HTR-8/SVneo (cell line): ENCODE measurements around the gene SLC5A8.
"Not testable (repeated sequence)": the region's sequence is repeated elsewhere in the genome, so short reads cannot be mapped to it uniquely, and the experiment has no call there.

Experiments
- DNase-seq: peaks from one replicate; pipeline ENCODE4 v3.0.0; 2011; ENCODE audit warnings: low spot score, mixed read lengths; ENCODE audit not compliant: insufficient read length
- FAIRE-seq: peaks from 2 replicates; lab custom pipeline; 2011; peaks lifted over from hg19 to GRCh38; lab: Jason Lieb, UNC

SLC5A8 gene

DNA sequence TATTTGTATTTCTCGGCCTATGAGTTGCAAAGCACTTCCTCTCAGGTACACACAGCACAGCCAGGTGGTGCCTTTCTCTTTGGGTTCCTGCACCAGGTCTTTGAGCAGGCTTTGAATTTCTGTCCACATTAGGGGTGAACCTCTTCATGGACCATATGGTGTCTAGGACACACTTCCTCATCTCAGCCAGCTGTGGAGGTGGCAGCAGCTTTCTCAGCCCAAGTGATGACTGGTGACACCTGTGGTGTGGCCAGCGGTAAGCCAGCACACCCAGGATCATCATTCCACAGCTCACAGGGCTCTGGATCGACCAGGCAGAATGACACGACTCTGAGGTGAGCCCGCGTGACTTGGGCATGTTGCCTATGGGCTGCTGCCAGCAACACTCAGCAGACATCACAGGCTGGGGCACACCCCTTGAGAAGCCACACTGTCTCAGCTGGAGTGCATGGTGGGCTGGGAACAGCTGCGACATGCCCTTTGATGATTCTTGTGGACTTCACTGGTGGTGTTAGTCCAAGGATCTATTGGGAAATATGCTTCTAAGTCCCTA lies 36.8 kb downstream of the SLC5A8 start:
- DNase-seq (no peak), FAIRE-seq (no peak)

DNA sequence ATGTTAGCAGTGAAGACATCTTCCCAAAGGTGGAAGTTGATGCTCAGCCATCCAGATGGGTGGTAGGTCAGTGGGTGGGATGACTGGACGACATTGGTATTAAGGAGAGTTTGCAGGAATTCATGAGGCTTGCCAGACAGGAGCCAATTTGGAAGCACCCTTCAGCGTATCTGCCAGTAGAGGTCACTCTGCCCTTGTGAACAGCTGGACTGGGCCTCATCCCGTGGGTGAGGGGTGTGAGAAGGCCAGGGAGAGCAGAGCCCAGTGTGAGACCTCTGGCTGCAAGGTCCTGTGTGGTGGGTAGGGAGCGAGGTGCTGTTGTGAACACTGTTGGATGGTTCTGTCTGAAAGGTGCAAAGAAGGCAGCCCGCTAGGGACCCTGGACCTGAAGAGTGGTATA lies 37.7 kb downstream of the SLC5A8 start:
- peak; percentile 7 for DNase-seq
- peak; percentile 13 for FAIRE-seq

DNA sequence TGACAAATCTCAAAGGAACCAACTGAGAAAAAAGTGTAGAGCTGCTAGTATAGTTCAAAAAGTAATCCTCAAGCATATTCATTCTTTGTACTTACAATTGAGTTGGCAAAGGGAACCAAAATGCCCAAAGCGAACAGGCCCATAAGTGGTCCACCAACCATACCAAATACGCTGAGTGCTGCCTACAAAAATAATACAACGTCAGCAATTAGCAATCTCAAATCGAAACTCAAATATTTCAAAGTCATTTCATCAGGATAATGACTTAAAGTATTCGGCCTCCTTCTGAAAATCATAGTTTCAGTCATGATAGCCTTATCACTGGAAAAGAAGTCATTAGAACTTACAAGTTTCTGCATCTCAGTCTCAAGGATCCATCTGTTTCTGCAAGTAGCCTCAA lies 42.0 kb downstream of the SLC5A8 start:
- no peak for FAIRE-seq
- DNase-seq: no peak

DNA sequence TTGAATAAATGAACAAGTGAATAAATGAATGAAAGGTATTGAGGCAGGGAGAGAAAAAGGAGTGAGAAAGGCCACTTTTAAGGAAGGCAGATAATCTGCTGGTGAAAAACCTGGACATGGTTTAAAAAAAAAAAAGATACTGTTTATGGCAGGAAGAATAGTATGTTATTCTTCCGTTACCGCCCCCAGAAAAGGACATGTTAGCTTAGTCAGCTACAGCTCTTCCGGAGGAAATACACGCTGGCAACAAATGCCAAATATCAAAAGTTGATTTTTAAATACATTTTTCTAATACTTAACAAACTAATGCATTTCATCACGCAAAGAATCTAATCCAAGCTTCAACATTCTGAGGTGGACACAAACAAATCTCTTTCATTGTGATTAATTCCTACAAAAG lies 43.2 kb downstream of the SLC5A8 start:
- no peak for FAIRE-seq
- DNase-seq: no peak

DNA sequence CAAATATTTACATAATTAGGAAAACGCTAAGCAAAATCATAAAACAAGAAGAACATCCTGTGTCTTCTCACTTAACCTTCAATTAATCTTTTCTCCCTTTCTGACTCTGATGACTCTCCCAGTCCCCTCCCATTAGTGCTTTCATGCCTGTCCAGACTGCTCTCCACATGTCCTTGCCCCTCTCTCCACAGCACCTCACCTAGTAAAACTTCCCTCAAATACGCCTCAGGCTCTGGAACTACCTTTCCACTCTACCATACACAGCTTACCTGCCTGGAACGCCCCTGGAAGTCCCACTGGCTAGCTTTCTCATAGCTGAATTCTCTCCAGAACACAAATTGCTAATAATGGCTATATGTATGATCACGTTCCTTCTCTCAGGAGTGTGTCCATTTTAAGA lies 44.7 kb downstream of the SLC5A8 start:
- DNase-seq: no peak
- no peak for FAIRE-seq

DNA sequence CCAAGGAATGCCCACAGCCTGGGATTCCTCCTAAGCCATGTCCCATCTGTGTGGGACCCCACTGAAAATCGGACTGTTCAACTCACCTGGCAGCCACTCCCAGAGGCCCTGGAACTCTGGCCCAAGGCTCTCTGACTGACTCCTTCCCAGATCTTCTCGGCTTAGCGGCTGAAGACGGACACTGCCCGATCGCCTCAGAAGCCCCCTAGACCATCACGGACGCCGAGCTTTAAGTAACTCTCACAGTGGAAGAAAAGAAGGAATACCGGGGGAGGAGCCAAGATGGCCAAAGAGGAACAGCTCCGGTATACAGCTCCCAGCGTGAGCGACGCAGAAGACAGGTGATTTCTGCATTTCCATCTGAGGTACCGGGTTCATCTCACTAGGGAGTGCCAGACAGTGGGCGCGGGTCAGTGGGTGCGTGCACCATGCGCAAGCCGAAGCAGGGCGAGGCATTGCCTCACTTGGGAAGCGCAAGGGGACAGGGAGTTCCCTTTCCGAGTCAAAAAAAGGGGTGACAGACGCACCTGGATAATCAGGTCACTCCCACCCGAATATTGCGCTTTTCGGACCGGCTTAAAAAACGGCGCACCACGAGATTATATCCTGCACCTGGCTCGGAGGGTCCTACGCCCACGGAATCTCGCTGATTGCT lies 64.1 kb downstream of the SLC5A8 start:
- DNase-seq: not testable (repeated sequence)

DNA sequence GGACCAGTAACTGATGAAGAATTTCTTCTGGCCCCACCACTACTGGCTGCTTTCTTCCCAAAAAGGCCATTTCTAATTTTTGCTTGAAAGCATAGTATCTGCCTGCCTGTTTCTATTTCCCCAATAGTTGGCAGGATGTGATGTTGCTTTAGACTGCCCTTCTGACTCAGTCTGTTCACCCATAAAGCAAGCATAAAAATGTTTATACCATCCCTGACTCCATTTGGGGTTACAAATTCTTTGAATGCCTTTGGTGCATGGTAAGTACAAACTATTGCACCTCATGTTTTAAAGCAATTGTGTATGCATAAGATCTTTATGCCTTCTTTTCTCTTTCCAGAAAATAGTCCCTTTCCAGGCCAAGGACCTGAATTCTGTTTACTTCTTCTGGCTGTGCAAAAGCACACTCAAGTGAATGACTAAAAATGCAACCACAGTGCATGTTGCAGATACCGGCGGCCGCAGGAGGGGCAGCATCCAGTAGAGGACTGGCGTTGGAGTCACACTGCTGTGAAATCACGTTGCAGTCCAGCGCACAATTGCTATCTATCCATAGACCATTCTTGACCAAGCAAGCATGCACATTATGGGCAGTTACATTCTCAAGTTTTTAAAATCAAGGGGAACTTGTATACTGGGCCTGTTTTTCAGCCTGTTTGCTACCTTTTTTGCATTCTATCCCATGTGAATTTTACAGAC lies 82.4 kb downstream of the SLC5A8 start:
- DNase-seq (peak; percentile 12), FAIRE-seq (peak; percentile 13)

More for the DNA sequence above, 64.1 kb downstream of the SLC5A8 start:
- not testable (repeated sequence) for FAIRE-seq

DNA sequence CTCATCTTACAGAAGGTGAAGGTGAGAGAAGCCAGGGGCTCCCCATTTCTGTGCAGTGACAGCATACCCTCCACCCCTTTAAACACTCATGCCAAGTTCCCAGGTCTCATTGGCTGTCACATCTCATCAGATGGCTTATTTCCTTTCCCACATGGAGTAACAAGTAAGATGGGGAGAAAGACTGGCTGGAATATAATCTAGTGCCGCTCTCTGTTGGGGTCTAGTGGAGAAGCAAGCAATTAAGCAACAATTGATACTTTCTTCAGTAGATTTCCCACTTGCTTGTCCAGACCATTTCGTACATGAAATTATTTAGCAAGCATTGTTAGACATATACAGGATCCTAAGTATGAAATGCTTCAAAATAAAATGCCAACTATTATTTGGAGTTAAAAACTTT lies 92.2 kb downstream of the SLC5A8 start:
- no peak for FAIRE-seq
- DNase-seq: no peak

DNA sequence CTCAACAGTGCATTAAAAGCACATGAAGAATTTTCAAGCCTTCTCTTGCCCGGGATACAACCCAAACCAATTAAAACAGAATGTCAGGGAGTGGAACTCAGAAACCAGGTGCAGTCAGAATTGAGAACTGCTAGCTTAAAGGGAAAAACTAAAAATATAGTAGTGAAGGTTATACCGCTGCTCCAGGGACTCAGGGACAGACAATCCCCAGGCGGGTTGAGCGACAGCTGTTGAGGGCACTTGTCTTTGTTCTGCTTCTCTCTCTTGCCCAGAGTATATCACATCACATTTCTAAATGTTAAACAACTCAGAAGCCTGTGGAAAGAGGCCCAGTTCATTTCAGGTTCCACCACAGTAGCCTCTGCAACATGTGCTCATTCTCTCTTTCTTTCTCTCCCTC lies 93.1 kb downstream of the SLC5A8 start:
- DNase-seq (no peak), FAIRE-seq (no peak)

DNA sequence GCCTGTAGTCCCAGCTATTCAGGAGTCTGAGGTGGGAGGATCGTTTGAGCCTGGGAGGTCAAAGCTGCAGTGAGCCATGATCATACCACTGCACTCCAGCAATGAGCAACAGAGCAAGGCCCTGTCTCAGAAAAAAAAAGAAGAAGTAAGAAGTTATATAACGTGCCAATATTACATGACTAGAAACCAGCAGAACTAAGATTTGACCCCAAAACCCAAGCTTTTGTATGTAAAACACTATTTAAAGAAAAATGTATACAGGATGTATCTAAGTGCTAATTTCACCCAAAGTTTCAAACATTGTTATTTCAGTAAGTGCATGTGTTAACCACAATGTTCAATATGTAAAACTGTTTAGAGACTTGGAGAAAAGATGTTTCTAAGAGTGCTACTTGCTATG lies 94.7 kb downstream of the SLC5A8 start:
- no peak for DNase-seq
- no peak for FAIRE-seq

DNA sequence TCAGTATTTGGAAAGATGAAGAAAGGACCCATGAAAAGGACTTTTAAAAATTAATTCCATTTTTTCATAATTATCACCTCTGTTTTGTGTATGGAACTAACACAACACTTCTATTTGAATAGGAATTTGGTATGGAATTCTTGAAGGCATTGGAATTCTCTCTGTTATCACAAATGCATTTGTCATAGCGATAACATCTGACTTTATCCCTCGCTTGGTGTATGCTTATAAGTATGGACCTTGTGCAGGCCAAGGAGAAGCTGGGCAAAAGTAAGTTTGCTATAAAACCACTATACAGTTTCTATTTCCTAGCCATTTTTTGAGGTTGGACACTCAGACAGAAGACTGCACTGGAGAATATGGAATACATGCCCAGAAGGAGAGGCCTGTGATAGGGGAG lies 98.6 kb downstream of the SLC5A8 start:
- DNase-seq: no peak
- no peak for FAIRE-seq

DNA sequence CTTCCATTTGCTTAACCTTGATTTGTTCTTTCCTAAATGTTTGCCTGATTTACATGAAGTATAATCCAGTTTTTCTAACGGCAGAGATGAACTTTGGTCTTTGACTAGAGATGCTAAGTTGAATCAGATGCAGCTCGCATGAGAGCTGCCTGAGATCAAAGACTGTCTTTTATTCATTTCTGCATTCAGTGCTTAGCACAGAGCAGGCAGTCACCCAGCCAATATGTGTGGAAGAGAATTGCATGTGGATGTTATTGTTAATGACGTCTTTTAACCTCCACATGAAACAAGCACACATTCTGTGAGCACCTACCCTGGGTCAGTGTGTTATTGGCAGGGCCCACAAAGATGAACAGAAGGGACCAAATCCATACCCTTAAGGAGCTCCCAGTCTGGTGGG lies 99.2 kb downstream of the SLC5A8 start:
- no peak for DNase-seq
- no peak for FAIRE-seq

DNA sequence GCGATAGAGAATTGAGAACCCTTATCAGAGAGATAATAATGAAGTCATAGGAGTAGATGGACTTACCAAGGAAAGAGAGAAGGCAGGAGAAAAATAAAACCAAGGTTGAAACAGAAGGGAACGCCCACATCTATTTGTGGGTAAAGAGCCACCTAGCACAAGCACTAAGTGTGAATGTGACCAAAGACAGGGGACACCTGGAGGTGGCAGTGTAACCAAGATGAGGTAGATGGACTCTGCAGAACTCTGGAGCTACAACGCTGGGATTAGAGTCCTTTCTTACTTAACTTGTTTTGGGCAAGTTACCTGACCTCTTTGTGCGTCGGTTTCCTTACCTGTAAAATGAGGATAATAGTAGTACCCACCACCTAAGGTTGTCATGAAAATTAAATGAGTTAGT lies 101.9 kb downstream of the SLC5A8 start:
- DNase-seq (no peak), FAIRE-seq (no peak)

DNA sequence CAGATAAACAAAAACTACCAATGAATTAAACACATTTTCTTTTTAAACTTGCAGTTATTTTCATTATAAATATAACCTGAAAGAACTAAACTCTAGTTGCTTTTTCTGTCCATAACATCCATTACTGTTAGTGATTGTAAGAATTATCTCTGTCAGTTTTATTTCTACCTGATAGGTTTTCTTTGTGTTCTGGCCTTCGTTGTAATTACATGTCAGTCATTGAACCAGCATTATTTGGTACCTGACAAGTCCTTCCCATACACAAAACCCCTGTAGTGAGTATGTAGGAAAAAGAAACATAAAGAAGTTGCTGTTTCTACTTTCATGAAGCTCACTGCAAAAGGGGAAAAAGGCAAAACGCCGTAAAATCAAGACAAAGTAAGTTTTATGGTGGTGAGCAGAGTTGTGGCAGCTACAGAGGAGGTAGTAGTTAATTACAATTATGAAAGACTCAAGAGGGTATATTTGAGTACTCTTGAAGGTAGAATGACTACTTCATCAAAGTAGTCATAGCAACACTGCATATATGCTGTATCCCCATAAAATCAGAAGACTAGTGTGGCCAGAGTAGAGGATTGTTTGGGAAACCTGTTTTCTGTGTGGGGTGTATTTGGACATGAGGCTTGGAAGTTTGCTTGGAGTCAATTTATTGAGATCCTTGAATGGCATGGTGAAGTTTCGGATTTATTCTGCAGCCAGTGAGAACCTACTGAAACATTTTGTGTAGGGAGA lies 102.8 kb downstream of the SLC5A8 start:
- DNase-seq (no peak), FAIRE-seq (no peak)
